ENCODE data around the gene ADARB2.

ADARB2 gene

DNA sequence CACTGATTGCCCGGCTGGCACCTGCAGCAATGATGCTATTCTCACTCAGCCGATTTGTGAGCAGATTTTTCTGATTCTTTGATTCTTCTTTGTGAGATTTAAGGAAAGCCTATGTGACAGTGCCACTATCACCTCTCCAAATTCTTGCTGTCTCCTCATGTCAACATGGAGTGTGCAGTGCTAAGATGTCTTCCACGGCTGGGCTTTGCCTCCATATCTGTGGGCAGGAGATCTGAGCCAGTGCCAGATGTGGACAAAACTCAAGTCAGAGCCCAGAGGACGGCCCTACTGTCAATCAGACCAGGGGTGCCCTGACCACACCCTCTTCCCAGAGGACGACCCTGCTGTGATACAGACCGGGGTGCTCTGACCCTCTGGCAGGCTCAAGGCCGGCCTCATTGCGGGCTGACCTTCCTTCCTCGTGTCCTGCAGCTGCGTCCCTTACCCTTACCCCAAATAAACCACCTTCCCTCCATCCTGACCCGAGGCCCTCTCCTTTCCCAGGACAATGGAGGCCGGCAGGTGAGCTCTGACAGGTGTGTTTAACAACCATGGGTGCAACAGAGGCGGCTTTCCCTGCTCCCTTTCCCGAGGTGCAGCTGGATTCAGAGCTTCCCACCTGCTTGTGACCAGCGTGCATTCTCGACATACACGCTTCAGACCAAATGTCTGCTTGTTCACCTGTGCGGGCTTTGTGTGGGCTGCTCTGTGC lies 221.4 kb downstream of the ADARB2 start:
- DNase-seq: no peak

DNA sequence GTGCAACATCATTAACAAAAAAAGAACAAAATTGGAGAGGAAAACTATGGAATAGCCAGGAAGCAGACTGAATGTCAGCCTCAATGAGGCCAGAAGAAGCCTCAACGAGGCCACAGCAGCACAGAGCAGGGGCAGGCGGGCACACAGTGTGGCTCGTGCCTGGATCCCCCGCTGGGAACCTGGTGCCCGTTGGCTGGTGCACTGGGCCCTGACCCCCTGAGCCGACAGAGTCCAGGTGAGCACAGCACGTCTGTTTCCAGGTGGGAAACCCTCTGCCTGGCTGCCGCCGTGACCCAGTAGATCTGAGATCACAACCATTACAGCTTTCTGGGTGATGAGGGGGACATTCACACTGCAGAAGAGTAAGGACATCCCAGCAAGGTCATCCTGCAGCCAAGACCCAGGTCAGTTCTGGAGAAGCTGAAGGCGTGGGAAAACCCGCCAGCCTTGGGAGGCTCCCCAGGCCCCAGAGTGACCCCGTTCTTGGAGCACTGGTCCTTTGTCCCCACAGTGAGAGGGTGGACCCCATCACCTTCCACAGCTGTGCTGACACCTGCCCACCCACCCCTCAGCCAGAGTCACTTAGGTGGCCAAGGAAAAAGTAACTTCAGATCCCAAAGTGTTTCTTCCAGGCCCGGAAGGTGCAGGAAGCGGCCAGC lies 222.1 kb downstream of the ADARB2 start:
- DNase-seq: no peak

- no peak for DNase-seq
These were observed 222.6 kb downstream of the ADARB2 start for GRCh38 chr10:1514681-1515080.

GRCh38 chr10:1513221-1513620 lies 224.1 kb downstream of the ADARB2 start:
- no peak for DNase-seq

DNA sequence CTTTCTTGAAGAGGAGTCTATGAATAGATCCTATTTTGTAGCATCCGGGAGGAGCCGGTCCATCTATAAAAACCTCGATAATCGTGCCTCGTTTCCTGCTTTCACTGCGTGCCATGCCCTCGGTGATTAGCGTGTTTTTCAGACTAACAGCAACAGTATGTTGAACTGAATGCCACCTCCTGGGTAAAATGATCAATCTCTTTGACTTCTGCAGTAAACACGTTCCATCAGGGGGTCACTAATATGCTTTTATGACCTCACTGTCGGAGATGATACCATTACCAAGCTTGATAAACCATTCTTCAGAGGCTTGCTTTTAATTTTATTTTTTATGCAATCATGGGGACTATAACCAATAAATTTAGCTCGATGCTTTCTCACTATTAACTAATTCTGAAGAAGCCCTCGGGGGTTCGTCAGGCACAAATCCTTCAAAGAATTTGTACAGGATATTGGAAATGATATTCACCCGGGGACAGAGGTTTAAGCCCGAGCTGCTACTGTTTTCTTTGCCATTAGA lies 228.3 kb downstream of the ADARB2 start:
- no peak for DNase-seq

- DNase-seq: no peak
These were observed 229.2 kb downstream of the ADARB2 start for GRCh38 chr10:1508096-1508495.

GRCh38 chr10:1507436-1507835 lies 229.9 kb downstream of the ADARB2 start:
- no peak for DNase-seq

- DNase-seq: no peak
These were observed 232.4 kb downstream of the ADARB2 start for GRCh38 chr10:1504940-1505339.

DNA sequence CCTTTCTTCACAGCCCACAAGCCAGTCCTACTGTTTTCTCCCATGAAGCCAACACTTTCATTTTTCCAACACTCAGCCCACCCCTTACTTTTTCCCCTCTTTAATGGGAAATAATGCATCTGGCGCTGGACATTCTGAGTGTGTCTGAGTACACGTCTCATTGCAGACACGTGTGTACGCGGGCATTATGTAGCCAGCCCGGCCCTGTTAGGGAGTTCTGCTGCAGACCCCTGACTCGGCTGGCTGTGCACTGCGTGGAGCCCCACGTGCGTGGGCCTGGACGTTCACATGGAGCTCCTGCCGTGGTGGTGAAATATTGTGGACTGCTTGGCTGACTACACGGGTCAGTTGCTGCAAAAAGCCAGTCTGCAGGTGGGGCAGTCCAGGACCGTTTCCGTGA lies 233.0 kb downstream of the ADARB2 start:
- no peak for DNase-seq

DNA sequence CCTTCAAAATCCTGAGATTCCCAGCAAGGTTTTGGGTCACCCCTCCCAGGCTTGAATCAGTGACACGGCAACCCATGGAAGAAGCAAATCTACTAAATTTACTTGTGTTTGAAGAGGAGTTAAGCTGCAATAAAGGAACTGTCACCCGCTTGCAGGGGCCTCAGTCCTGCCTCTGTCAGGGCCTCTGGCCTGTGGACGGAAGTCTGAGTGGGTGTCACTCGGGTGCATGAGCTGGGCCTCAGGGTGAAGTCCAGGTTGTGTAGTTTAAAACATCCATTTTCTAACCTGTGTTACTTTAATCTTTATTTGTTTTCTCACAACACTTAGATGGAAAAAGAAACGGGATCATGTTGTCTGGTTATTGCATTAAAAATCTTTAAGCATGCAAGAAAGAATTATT lies 234.9 kb downstream of the ADARB2 start:
- DNase-seq: no peak

- no peak for DNase-seq
These were observed 237.9 kb downstream of the ADARB2 start for GRCh38 chr10:1499359-1499957.

GRCh38 chr10:1498746-1499358 lies 238.5 kb downstream of the ADARB2 start:
- DNase-seq: no peak

GRCh38 chr10:1495915-1496517 lies 241.3 kb downstream of the ADARB2 start:
- DNase-seq: no peak

DNA sequence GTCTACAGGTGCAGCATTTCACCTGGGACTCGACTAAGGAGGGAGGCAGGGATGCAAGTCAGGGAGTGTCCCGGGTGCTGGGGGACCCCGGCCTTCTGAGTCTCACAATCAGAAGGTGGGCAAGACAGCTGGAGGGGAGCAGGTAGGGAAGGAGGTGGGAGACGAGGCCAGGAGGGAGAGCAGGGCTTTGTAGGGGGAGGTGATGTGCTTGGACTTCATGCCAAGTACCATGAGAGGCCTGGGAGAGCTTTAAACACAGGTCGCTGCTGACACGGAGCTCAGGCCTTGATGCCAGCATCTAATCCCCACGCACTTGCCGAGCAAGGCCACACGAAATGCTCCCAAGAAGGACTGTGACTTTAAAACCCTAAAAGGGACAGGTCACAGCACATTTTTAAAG lies 244.7 kb downstream of the ADARB2 start:
- no peak for DNase-seq

GRCh38 chr10:1491901-1492300 lies 245.4 kb downstream of the ADARB2 start:
- DNase-seq: no peak

DNA sequence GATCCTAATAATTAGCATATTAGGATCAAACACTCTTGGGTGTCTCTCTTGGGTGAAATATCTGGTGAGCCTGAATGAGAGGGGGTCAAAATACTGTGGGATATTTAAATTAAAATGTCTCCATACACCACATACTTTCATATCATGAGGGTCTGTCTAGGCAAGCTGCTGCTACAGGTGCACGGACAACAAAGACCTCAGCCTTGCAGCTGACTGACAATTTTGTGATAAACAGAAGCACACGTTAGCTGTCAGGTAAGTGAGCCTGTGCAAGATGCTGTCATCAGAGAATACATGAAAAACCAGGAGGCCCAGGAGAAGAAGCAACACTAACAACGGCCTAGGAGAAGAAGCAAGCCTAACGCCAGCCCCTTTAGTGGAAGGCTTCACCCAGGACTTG lies 247.5 kb downstream of the ADARB2 start:
- no peak for DNase-seq

DNA sequence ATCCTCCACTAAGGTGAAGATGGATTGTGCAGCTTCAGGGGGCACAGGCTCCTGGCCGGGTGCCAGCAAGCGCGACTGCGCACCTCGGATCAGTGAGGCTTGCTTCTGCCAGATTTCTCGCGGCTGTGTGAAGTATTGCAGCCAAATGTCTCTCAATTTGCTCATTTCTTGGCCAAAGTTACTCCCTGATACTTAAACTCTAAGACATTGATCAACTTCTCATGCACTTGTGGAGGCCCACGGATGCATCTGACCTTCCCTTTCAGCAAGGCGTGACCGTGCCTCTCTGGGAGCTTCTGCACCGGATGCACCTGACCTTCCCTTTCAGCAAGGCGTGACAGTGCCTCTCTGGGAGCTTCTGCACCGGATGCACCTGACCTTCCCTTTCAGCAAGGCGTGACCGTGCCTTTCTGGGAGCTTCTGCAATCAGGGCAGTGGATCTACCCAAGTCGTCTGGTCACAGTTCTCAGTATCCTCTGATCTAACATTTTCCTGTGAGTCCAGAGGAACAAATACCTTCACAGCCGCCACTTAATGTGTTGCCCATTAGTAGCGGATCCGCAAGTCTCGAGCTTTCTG lies 248.3 kb downstream of the ADARB2 start:
- no peak for DNase-seq

DNA sequence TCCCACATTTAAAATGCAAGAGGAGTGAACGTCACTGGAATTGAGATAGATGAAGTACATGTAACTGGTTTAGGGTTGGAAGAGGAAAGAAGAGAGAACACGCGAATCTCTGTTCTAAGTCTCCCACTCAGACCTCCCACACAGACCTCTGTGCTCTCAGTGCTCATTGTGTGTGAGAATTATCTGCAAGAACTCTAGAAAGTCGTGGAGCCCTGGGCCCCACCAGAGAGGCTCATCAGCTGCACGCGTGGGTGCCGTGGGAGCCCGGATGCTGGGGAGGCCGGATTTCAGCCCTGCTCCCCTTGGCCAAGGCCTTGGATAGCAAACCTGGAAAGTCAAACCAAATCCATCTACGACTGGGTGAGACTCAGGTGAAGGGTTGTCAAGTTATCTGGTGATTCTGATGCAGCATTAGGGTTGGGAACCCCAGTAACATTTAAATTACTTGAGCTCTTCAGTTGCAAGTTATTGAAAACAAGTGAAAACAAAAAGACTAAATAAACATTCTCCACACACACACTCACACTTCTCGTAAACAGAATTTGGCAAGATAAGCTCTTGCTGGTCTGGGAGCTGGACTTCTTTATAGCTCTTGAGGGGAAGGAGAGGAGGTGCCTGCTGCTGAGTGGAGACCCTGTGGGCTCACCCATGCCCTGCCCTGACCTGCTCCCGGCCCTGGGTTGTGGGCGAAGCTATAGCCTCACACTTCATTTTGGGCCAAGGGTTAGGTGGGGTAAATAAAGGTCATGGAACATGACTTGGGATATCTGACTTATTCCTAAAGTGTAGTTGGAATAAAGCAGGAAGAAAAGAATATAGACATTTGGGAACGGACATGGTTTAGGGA lies 250.3 kb downstream of the ADARB2 start:
- DNase-seq: no peak

- no peak for DNase-seq
These were observed 252.0 kb downstream of the ADARB2 start for GRCh38 chr10:1485357-1485756.

DNA sequence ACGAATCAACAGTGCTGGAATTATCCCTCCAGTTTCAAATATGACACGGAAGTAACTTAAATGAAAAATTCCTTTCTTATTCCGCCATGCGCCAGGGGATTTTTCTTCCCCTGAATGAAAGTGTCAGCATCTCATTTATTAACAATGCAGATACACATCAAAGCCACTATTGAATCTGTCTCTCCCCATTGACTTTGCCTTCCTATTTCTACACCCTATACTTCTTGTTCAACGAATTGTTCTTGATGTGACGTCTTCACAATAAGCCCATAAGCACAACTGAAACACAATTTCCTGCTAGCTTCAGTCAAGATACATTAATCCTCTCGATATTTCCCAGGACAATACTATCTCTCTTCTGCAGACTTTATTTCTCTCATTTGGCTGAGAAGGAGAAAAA lies 253.5 kb downstream of the ADARB2 start:
- DNase-seq: no peak

DNA sequence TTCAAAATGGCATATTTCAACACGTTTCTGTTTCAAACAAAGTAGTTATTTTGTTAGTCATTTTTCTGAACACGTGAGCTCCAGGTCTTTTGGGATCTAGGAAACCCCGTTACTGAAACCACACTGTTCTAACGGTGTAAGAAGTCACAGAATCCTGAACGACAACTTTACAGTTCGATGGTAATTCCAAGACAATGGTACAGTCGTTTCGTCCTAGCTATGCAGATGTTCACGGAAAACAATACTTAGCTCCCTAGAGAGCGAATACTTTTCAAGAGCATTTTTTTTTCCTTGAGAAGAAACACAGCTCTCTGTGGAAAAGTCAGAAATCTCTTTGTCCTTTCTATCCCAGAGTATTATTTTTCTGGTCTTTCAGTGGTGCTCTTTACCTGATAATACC lies 254.1 kb downstream of the ADARB2 start:
- no peak for DNase-seq

DNA sequence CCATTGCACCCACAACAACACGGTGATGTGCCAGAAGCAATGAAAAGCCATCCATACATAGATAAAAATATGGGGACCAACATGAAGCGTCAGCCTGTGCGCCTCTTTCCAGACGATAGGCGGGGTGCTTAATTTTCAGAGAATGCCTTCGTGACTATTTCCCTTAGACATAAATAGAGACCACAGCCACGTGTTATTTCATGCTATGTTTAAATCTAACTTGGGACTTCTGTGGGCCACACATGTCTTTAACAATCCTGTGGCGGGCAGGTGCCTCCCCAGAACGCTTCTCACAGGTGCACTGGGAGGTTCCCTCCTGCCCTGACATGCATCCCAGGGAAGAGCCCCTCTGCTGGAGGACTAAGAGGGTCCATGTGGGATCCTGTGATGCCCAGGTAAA lies 259.7 kb downstream of the ADARB2 start:
- no peak for DNase-seq
